ENCODE results near the gene AURKAIP1. TPM values are rescaled to one million over a fixed set of nuclear protein-coding genes. Genes with fewer than 3 reads are reported as not detected.
"Not testable (repeated sequence)": the region's sequence is repeated elsewhere in the genome, so short reads cannot be mapped to it uniquely, and the experiment has no call there.

The AURKAIP1 gene
- total and polyA plus RNA-seq, 9 of the 15 experiments (the other 6 are each of a cell fraction or from before 2014, with no cell fraction given) = 7.8 to 478 (median 92.0) TPM

DNA sequence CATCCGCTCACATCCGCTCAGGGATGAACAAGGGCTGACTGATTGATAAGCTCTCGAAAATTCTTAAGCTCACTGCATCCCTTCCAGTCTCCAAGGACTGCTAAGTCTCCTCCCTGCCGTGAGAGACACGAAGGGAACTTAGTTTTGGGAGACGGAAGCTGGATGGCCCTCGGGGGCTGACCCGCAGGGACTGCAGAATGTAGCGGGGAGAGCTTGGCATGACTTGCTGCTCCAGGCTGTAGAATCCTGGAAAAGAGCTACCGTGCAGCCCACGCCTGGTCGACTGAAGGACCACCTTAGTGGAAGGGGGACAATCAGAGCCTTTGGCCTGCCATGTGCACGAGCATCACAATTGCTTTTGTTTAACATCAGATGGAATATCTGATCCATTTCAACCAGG is 40.7 kb upstream of the AURKAIP1 start (continued):
- TF ChIP-seq ZNF239 (CRISPR knock-in tag; IDR thresholded peaks at IDR 0.05) = no peak
- TF ChIP-seq, protein P1, sequence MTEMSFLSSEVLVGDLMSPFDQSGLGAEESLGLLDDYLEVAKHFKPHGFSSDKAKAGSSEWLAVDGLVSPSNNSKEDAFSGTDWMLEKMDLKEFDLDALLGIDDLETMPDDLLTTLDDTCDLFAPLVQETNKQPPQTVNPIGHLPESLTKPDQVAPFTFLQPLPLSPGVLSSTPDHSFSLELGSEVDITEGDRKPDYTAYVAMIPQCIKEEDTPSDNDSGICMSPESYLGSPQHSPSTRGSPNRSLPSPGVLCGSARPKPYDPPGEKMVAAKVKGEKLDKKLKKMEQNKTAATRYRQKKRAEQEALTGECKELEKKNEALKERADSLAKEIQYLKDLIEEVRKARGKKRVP (CRISPR knock-in tag; IDR thresholded peaks at IDR 0.05) = no peak

DNA sequence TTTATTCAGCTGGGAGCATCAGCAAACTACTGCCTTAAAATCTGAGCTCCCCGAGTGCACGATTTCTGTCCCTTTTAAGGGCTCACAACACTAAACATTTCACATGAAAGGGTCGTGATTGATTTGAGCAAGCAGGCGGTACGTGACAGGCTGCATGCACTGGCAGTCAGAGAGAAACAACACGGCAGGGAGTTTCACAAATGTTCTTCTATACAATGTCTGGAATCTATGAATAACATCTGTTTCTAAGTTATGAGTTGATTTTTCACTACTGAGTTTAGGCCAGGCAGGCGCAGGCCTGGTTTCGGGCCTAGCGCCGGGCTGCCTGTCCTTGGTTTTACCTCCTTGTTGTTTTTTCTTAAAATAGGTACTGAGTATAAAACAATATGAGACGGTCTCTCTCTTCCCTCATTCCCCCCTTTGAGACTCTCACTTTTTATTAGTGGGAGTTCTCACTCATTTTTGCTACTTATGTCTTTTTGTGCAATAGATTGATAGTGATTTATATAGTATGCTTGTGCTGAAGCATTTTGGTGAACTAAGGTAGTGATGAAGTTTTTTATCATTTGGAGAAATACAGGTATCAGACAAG is 37.4 kb upstream of the AURKAIP1 start:
- not testable (repeated sequence) for H3K4me3 ChIP-seq; H3K9ac ChIP-seq (ENCODE audit: insufficient read depth in 1 of 2, low read depth in 2 of 2, low read length in 2 of 2)
- WGBS (ENCODE audit: insufficient coverage, low coverage, missing lambda C conversion rate) = 80% methylated on average over 11 of the region's 11 CpGs

More for the DNA sequence above, 37.4 kb upstream of the AURKAIP1 start:
- POLR2A ChIA-PET = interaction anchor here (1.0 to 1.1 kb wide), 2 partner anchors 9 to 11 kb away, joined by 5 read pairs; partner anchors contain the start of gene ANKRD65
- H3K9me1 ChIP-seq (ENCODE audit: control insufficient read depth, insufficient read depth, low read length); H4K20me1 ChIP-seq (replicated peaks; ENCODE audit: control insufficient read depth, insufficient read depth, low read length); H3K4me2 ChIP-seq (ENCODE audit: insufficient read depth, low read length); H2AFZ ChIP-seq (ENCODE audit: low read depth, low read length); DNase-seq (ENCODE audit: extremely low read depth in 1 of 4, low spot score in 3 of 4); FAIRE-seq; H3K27ac ChIP-seq (ENCODE audit: extremely low read depth, low read depth, low read length); intact Hi-C loops (cut with micrococcal nuclease); in situ Hi-C loops (cut with MboI); BruUV-seq (replicated peaks); ATAC-seq; CTCF ChIA-PET (ENCODE audit: low intra/inter-chr PET ratio); H3K27me3 ChIP-seq (ENCODE audit: control insufficient read depth in 2 of 2, insufficient read depth in 2 of 2, low read length in 2 of 2): not testable (repeated sequence)
- Histone ChIP-seq H3K4me1 (replicated peaks in 1 of 2; ENCODE audit: control insufficient read depth in 2 of 2, insufficient read depth in 2 of 2, low read length in 2 of 2) (peaks cover 4 to 16% of the 10 kb centered on the region in 2 experiments), H3K36me3 (ENCODE audit: control insufficient read depth, insufficient read depth, low read length) (peaks cover 16% of the 10 kb centered on the region; the same call in 2 of the 3 replicates), H3K79me2 (ENCODE audit: control insufficient read depth, insufficient read depth, low read length) (peaks cover 22% of the 10 kb centered on the region), H3K9me3 (replicated peaks; ENCODE audit: control insufficient read depth, insufficient read depth, low read depth, low read length) (peaks cover 11% of the 10 kb centered on the region)
- TF ChIP-seq CBX5 (IDR thresholded peaks at IDR 0.05; ENCODE audit: borderline replicate concordance, low read depth) (peak; percentile 83; the same call in 1 of the 2 replicates), TRIM24 (IDR thresholded peaks at IDR 0.05) (peak in 1 of 2 experiments; percentile 68; a peak in 1 of 4 replicates), TRIM28 (IDR thresholded peaks at IDR 0.05) (peak; percentile 97), CBX3 (IDR thresholded peaks at IDR 0.05; ENCODE audit: borderline replicate concordance in 1 of 2, low read length in 2 of 2) (peak in 1 of 2 experiments; percentile 96; a peak in 2 of 3 replicates), XRCC3 (IDR thresholded peaks at IDR 0.05) (0 out of 2 replicates have a peak, but pooled peaks have one; percentile 63), CBX1 (IDR thresholded peaks at IDR 0.05; ENCODE audit: low read depth) (0 out of 2 replicates have a peak, but pooled peaks have one; percentile 40)
- TF ChIP-seq, protein P2, sequence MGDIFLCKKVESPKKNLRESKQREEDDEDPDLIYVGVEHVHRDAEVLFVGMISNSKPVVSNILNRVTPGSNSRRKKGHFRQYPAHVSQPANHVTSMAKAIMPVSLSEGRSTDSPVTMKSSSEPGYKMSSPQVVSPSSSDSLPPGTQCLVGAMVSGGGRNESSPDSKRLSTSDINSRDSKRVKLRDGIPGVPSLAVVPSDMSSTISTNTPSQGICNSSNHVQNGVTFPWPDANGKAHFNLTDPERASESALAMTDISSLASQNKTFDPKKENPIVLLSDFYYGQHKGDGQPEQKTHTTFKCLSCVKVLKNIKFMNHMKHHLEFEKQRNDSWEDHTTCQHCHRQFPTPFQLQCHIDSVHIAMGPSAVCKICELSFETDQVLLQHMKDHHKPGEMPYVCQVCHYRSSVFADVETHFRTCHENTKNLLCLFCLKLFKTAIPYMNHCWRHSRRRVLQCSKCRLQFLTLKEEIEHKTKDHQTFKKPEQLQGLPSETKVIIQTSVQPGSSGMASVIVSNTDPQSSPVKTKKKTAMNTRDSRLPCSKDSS (IDR thresholded peaks at IDR 0.05; ENCODE audit: low read depth, partially characterized antibody) = peak; percentile 59

Measured in K562 (cell line).